NCI-H460 (cell line): ENCODE results near the gene TERT. TPM values are rescaled to one million over a fixed set of nuclear protein-coding genes. Genes with fewer than 3 reads are reported as not detected.
"Not testable (repeated sequence)": the region's sequence is repeated elsewhere in the genome, so short reads cannot be mapped to it uniquely, and the experiment has no call there.

Experiments
- DNase-seq: peaks from one replicate; pipeline ENCODE4 v3.0.0-alpha.2; 2016; ENCODE audit warnings: low read depth; ENCODE audit errors: extremely low read depth
- total RNA-seq: library from RNA; depleted of rRNA; stranded (reverse); fragments of >200 nt; shearing (Covaris generic); gene quantifications from 2 replicates; pipeline ENCODE4 v1.2.3, GENCODE V29; 2014

The TERT gene
- total RNA-seq, 1 experiment from 2014 or later, result 1.5 TPM

- DNase-seq, result no peak
Observed at GRCh38 chr5:1244976-1245375, 49.9 kb downstream of the TERT start.

DNA sequence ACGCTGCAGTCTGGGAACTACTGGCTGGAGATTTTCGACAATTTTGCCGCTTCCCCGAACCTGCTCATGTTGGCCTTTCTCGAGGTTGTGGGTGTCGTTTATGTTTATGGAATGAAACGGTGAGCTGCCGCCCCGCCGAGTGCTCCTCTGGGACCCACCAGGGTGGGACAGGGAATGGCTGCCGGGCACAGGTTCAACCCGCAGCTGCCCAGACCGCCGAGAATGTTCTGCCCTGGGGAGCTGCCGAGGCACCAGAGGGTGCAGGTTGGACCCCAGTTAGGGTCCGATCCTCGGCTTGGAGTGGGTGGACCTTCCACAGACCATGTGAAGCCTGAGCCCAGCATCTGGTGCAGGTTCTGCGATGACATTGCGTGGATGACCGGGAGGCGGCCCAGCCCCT lies 50.6 kb downstream of the TERT start:
- DNase-seq, result no peak

GRCh38 chr5:1243487-1244130 lies 51.3 kb downstream of the TERT start:
- DNase-seq, result no peak

DNA sequence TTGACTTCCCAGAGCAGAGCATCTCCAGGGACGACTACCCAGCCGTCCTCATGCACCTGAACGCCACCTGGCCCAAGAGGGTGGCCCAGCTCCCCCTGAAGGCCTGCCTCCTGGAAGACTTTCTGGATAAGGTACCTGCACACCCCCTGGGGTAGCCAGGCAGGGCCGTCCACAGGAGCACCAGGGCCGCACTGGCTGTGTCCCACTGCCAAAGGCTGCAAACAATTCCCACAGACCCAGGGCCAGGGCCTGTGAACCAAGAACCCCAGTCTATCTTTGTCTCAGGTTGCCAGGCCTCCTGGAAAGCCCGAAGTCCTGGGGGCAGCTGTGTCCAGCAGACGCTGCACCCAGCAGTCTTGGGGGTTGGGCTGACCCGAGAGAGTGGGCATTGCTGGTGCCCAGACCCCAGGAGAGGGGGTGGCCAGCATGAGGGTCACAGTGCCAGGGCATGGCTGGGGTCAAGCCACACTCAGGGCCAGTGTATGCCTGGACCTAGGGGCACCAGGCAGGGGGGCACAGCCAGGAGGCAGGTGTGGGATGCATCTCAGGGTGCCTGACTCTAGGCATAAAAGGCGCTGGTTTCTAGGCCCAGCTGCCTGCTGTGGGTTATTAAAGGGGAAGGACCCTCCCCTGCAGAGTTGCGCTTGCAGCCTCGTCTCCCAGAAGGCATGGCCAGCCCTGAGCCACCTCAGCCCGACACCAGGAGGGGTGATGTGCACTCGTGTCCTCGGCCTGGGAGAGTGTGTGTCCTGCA lies 52.0 kb downstream of the TERT start:
- DNase-seq, result no peak

GRCh38 chr5:1241509-1242080 lies 53.3 kb downstream of the TERT start:
- no peak for DNase-seq

- DNase-seq, result no peak
Observed at GRCh38 chr5:1240496-1241260, 54.2 kb downstream of the TERT start.

DNA sequence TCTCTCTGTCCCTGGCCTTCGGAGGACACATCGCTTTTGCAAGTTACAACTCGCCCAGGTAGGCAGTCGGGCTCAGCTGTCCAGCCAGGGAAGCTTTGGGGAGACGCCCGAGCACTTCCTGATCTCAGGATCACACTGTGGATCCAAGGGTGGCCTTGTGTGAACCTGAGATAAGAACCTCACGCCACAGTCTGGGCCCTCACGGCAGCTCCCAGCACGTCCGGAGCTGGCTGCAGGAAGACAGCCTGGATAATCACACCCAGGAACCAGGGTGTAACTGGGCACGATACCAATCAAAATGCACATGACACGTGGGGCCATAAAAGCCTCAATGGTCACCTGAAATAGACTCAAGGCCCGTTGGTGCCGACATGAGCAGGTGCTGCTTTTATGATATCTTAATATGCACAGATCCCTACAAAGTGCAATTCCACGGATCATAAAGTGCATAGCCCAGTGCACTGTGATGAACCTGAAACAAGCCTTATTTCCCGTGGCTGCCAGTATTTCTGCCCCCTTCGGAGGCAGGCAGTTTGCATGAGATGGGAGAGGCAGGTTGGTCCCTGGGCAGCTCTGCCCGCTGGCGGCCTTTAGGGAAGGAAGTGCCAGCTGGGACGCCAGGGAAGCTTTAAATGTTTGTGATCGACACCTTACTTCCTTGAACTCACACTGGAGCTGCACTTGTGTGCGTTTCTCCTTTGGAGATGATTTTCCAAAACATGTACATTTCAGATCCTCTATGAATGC lies 55.2 kb downstream of the TERT start:
- DNase-seq, result no peak

- no peak for DNase-seq
Observed at GRCh38 chr5:1235838-1236237, 59.0 kb downstream of the TERT start.

DNA sequence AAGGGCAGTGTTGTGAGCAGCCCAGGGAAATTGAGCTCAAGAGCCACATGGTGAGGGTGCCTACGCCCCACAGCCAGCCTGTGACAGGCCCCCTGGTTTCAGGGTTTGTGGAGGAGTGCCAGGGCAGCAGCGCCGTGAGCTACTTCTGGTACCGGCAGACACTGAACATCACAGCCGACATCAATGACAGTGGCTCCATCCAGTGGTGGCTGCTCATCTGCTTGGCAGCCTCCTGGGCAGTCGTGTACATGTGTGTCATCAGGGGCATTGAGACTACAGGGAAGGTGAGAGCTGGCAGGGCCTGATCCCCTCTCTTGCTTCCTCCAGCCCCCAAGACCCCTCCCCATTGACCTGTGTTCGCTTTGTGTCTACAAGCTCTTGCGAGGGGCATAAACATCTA lies 59.5 kb downstream of the TERT start:
- DNase-seq, result no peak

DNA sequence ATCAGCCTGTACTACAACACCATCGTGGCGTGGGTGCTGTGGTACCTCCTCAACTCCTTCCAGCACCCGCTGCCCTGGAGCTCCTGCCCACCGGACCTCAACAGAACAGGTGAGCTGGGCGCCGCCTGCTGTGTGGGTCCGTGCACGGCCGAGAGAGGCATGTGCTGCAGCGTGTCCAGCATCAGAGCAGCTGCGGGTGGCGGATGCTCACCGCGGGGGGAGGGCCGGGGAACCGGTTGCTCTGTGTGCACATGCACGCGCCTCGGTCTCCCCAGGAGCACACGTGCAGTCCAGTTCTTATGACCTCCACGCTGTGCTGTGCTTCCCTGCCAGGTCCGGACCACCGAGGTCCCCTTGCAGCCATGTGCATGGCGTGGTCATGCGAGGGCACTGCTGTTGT lies 62.1 kb downstream of the TERT start:
- no peak for DNase-seq

DNA sequence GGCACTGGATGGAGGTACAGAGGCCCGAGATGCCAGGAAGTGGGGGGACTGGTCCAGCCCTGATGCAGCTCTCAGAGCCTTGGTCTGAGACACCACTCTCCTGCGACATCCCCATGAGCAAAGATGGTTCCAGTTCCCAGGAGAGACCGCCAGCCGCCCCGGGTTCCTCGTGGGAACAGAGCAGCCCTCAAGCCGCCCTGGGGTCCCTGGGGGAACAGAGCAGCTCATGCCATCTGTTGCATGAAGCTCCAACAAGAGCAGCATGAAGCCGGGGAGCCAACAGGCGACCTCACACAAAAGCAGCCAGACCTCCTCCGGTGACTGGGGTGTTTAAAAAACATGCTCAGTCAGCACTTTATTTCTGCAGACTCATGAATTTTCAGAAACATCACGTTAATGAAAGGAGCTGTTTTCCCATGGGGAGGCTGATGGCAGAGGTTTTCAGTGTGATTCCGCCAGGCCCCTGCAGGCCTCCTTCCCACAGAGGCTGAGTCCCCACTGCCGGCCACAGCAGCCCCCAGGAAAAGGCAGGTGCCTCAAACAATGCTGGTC lies 63.4 kb downstream of the TERT start:
- DNase-seq, result no peak

GRCh38 chr5:1230551-1230950 lies 64.3 kb downstream of the TERT start:
- no peak for DNase-seq

- DNase-seq, result no peak
Observed at GRCh38 chr5:1229822-1230221, 65.0 kb downstream of the TERT start.

DNA sequence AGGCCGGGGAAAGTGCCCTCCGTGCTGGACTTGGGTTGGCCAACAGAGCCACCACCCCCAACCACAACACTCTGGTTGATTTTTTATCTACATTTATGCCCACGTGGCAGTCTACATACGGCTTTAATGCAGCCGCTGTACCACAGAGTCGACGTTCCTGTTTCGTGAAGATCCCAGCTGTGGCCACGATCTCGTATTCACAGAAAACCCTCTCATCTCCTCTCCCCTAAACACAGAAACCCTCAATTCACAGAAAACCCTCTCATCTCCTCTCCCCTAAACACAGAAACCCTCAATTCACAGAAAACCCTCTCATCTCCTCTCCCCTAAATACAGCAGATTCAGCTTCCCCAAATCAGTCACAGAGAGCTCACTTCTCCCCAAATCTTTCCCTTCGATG lies 65.8 kb downstream of the TERT start:
- DNase-seq, result not testable (repeated sequence)

GRCh38 chr5:1228120-1228519 lies 66.7 kb downstream of the TERT start:
- DNase-seq, result no peak

- DNase-seq, result peak; percentile 21
Observed at GRCh38 chr5:1227667-1228066, 67.2 kb downstream of the TERT start.

- DNase-seq, result no peak
Observed at GRCh38 chr5:1226839-1227581, 67.9 kb downstream of the TERT start.

DNA sequence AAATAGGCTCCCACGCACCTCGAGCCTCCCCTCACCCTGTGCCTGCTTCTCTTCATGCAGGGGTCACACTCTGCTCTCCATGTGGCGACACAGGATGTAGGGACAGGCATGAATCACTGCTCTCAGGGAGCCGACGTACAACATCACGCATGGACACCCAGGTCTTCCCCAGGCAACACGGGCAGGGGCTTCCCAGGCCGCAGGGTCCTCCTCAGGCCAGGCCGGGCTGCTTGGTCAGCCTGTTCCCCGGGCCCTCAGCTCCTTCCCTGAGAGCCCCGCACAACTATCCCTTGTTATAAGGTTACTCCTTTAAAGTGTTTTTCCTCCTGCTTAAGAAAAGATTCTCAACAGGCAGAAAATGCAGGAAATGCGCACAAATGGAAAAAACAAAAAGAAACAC lies 68.6 kb downstream of the TERT start:
- no peak for DNase-seq

- no peak for DNase-seq
Observed at GRCh38 chr5:1225081-1225480, 69.8 kb downstream of the TERT start, which contains the start of gene SLC6A18. Gene SLC6A18 (plus strand): TSS chr5:1225381. CDS start chr5:1225478, 97 bp downstream.

DNA sequence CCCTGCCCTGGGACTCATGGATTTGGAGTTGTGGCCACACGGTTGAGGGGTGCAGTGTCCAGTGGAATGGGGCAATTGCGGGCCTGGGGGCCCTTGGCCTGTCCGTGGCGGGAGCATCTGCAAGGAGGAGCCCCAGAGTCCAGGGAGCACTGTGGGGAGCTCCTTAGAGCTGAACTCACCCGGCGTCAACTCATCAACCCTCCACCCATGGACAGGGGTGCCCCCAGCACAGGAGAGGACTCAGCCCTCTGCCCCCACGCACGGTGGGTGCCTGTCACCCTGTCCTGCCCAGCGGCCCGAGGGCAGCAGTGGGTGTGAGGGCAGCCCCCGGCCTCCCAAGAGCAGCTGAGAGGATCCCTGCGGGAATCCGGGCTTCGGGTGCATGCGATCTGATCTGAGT lies 70.2 kb downstream of the TERT start:
- DNase-seq, result no peak
